Activated CD8-positive, alpha-beta memory T cell treated with anti-CD3 and anti-CD28 coated beads, Interleukin-2, amount 50 U/mL, for 24 hours (primary cell): ENCODE results near the gene ADAM19.

Source experiments
- DNase-seq: peaks from one replicate; pipeline ENCODE4 v3.0.0-alpha.2; 2020; ENCODE audit errors: extremely low read depth

ADAM19 gene

DNA sequence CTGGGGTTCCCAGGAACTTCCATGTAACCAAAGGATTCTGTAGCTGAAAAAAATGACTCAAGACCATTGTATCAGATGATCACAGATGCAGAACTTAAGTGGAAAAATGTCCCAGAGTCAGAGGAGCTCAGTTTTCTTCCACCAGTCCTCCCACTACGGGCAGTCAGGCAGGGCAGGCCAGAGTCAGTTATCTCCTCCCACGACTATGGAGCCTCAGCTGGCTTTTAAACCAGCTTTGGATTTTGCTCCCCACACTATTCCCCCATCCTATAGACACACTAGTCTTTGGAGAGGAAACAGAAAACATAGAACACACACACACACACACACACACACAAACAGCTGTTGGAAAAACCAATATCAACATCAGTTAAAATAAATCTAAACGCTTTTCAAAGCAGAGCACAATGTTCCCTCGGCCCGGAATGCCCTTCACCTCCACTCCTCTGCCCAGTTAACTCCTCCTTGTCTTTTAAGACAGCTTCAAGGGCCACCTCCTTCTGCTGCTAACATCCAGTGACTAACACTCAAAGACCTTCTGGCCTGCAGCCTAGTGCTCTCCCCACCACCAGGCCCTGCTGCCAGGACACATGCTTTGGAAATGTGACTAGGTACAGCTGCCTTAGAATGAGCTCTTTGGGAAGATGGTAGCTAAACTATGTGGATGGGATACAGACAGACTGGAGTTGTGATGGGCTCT is 58.8 kb downstream of the ADAM19 start:
- DNase-seq: no peak

DNA sequence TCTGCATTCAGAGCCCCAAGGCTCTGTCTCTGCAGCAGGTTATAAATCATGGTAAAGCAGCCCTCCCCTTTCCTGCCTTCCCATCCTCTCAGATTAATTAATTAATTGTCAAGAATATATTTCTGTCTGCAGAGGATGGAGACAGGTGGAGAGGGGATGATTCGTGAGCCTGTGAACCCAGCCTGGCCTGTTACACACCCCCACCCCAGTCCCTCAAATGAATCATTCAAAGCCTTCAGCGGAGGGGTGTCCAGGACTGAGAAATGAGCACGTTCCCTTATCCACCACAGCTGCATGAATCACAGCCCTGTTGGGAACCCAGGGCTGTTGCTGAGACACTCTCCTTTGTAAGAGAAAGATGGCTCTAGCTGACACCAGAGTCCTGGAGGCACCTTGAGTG is 59.6 kb downstream of the ADAM19 start:
- DNase-seq: no peak

DNA sequence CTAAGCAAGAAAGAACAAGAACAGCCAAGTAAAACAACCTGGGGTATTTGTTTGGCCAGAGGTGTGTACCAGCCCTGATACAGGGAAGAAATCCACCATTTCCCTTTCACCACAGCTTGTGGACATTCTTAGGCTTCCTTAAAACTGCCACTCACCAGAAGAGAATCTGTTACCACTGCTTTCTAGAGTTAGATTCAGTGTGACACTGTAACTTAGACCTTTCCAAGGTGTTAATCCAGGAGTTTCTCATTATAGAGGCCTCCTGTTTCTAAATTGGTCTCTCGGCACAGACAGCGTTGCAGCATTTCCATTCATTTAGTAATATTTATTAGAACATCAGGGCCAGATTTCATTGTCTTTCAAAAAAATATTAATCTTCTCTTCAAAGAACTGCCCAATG is 60.6 kb downstream of the ADAM19 start:
- DNase-seq: no peak

DNA sequence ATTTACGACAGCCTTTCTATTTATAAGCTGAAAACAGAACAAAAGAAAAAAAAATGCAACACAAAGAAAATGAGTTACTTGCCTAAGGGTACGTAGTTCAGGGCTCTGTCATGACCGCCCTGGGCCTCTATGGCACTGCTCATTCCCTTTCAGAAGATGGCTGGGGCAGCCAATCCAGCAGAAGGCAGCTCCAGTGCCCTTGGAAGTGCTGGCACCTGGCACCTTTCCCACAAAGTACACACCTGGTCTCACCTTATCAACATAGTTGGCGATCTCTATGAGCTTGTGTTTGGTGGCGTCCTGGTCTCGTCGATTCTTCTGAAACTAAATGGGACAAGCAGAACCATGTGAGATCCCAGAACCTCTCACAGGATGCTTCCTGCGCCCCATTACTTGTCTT is 62.4 kb downstream of the ADAM19 start:
- no peak for DNase-seq

DNA sequence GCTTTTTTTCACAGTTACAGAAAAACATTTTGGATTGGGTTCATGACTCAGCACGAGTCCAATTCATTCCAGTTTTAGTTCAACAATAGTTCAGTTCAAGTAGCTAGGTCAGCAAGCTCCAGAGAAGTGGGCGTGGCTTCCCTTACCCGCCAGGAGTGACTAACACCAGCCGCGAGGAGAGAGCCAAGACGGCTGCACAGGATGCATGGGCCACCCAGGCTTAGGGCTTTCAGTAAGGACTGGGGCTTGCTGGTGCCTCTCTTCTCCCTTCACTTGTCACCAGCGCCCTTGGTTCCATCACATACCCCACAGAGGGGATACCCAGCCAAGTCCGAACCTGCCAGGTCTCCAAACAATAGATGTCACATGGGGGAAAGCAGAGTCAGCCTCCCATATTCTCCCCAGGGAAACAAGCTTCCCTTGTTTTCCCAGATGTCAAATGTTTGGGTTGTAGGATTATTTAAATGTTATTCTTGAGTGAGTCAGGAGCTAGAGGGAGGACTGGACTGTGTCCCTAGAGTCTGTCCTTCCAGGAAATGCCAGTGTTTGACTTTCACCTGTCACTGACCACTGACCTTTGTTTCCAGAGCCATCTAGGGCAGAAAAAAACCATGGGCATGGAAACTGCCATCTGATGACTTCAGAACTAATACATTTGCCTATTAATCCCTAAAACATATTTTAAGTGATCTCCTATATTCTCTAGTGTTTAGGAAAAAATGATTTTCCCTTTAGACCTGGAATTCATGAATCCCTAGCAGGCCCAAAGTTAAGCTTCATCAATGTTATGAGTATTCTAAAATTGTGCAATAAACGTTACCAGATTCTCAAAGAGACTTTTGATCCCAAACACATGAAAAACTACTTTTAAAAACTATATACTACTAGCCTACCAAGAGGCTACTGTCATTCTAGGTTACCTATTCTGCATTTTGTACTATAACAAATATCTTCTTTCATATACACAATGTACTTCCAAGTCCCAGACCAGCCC is 63.6 kb downstream of the ADAM19 start:
- DNase-seq: no peak

DNA sequence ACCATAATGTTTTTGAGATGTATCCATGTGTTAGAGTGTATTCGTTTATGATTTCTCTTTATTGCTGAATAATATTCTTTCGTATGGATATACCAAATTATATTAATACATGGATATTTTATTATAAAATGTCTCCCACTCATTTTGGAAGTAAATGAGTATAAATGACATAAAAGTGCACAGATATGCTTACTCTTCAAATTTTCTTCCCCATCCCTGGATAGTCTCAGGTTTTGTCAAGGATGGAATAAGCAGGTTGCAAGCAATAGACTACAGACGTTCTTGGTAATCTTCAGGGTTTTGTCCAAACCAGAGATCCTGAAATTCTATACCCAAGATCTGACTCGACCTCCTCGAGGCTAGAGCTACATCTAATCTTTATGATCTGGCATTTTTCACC is 64.9 kb downstream of the ADAM19 start:
- DNase-seq: no peak

DNA sequence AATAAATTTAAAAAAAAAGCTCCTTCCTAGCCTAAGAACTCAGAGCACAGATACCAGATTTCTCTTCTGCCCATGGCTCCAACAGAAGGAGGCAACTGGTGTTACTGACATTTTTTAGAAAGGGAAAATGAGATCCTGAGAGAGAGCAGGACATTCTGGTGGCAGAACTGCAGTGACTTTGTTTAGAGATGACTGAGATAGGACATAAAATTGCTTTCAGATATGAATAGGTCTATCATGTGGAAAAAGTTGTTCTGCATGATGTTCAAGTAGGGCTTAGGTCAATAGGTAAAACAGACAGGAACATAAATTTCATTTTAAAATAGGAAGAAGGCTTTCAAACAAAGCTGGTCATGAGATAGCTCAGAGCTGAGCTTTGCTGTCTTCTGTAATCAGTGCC is 66.0 kb downstream of the ADAM19 start:
- no peak for DNase-seq

DNA sequence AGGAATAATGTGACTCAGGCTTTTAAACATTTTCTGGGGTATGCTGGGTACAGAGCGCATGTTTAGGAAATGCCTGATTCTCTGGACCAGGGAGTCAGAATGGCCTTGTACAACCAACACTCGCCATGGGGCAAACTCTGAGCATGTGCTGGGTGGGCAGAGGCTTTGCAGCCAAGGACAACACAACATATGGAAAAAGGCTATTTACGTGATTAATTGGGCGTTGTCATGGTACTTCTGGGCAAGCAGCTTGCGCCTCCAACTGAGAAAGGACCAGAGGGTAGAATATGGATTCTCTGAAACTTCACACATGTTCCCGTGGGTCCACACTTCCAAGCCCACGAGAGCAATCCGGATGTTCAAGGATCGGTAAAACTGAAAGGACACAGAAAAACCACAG is 66.5 kb downstream of the ADAM19 start:
- no peak for DNase-seq

DNA sequence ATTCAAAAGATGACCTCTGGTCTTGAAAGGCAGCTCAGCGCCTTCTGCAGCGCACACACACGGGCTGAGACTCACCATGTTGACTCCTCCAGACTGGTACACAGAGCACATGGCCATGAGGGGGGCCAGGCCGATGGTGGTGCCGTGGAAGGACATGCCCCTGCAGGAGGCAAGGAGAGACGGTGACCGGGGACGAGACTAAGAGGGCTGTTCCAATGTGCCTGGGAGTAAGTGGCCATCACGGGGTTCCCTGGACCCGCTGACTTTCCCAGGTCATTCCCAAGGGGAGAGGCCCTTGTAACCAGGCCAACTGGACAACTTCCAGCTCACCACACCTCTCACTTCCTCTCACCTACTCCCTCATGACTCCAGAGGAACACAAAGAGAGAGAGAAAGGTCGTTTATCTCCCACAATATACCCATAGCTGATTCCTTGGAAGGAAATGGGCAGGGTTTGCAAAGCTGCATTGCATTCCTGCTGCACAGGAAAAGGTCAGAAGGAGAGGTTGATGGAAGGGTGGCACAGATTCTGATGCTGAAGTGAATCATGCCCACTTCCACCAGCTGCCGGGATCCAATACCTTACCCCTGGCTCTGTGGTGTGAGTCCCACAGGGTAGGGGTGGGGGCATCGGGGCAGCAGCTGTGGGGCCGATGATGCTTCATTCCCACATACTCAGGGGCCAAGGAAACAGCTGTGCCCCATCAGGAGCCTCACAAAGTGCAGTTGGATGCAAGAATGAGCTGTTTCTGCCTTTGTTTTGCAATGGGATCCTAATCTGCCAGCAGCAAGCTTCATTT is 68.4 kb downstream of the ADAM19 start:
- DNase-seq: no peak

DNA sequence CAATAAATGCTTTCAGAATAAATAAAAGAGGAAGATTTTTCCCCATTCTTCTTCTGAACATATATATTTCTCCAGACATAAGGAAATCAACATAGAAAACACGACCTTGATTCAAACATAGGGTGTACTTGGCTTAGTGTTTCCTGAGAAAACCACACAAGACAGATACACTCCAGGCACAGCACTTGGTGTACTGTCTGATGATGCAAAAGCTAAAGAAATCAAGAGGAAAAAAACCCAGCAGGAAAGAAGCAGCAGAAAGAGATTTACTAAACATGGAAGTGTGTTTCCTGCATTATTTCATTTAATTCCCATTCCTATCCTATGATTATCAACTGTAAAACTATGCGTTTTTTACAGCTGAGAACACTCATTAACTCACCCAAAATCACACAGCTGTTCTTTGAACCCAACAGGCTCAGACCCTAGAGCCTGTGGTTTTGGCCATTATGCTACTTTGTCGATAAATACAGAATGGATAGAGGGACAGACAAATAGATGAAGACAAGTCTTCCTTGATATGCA is 69.4 kb downstream of the ADAM19 start:
- DNase-seq: no peak

DNA sequence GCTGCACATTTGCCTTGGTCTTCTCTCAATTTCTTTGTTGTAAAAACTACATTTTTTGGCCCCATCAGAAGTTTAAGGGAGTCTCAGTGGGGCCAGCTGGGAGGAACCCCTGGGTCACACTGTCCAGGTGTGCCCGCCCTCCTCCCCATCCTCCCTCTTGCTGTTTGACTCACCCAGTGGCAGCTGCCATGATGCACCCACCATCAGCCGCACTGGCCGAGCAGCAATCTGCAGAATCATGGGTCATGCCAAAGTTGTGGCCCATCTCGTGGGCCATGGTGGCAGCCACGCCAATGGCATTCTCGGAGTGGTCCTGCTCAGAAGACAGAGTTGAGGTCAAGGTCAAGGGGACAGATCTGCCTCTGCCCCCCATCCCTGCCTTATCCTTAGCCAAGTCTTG is 70.1 kb downstream of the ADAM19 start:
- no peak for DNase-seq

DNA sequence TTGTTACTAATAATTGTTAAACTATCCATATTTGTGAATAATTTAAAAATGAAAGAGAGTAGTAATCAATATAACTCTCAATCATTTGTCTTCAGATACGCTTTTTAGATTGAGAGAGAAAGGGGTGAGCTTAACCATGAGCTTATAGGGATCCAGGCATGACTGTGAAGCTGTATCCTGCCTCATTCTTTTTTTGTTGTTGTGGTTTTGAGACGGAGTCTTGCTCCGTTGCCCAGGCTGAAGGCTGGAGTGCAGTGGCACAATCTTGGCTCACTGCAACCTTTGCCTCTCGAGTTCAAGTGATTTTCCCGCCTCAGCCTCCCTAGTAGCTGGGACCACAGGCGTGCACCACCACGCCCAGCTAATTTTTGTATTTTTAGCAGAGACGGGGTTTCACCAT is 71.5 kb downstream of the ADAM19 start:
- DNase-seq: no peak

DNA sequence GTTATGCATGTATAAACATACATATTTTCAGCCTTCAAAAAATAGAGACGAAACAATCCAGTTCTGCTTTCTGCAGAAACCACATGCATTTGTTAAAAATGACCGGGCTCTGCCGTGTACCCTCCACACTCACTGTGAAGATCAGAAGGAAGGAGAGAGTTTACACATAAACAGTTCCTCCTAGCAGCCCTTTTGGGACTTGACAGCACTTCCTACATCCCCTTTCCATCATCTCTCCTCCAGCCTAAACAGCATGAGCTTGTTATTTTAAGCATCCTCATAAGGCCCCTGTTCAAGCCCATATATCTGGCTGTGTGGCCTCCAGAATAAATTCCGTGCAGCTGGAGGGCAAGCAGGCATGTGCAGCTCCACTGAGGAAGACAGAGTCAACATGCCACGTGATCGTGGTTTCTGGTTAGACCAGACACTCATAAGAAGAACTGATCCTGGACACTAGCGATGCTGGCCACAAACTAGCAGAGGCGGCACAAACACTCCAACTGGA is 73.4 kb downstream of the ADAM19 start:
- no peak for DNase-seq

DNA sequence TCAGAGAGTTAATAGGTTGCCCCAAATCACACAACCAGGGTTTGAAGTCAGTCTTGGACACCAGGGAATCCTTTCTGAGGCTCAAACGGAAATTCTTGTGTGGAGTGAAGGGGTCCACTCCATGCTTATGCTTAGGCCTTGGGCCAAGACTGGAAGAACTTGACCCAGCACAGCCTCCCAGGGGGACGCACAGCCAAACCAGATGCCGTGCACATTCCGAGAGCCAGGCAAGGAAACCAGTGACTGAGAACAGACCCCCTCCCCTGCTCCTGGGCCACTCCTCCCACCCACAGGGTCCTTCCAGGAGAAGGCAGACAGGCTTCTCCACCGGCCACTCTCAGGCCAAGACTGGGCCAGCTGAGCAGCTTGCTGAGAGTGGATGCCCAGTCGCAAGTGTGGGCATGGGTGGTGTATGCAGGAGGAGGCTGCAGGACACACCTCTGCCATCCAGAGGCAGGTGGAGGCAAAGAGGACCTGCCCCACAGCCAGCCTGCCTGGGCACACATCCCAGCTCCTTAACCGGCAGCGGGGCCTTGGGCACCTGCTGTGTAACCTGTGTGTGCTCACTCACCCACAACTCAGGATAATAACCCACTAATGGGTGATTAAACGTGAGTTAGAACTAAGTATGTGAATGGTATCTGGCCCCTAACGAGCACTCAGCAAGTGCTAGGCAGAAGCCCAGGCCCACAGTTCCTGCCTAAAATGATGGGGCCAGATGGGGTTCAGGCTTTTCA is 77.5 kb downstream of the ADAM19 start:
- no peak for DNase-seq

DNA sequence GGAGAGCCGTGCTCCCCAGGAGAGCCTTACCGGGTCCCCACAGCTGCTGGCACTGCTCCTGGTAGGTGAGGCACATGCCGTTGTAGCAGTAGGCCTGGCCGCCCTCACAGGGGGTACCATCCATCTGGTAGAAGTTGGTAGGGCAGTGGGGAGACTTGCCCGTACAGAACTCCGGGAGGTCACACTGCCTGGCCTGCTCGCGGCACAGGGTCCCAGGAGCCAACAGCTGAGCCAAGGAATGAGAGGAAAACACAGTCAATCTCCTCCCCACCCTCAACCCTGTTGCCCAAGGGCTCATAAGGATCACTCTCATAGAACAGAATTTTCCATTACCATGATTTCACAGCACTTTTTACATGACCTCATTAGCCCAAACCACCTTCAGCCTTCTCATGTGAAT is 78.7 kb downstream of the ADAM19 start:
- no peak for DNase-seq

DNA sequence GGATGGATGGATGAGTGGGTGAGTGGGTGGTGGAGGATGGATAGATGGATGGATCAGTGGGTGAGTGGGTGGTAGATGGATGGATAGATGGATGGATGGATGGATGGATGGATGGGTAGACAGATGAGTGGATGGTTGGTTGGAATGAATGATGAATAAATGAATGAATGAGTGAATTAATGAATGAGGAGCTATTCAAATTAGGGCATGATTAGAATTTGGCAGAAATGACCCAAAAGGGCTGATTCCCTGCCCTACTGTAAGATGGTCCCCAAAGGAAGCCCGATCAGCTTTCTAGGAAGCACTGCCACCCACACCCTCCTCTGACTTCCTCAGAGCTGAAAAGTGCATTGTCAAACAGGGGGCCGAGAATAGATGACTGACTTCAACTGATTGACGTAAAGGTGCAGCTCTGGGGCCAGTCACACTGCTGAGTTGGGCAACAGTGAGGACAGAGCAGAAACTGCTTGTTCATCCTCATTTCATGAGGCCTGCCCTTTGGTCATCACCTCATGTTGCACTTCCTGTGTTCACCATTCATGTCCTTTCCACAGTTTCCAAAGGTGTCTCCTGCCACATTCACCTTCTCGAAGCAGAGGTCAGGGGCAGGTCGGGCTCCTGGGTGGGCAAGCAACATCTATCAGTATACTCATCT is 81.3 kb downstream of the ADAM19 start:
- DNase-seq: no peak

DNA sequence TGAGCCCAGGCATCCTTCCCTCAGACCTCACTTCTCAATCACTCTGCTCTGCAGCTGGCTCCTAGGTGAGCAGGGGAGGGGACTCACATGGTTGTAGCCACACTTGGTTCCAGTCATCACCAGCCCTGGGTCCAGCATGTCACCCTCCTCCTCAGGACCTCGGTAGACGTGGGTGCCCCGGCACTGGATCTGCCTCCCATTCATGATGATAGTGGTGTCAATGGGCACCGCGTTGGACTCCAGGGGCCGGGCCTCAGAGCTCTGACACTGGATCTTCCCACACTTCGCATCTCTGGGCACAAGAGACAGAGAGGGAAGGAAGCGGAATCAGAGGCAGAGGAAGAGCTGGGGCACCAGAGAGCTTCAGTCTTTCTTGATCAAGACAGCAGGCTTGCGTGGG is 82.7 kb downstream of the ADAM19 start:
- DNase-seq: no peak

DNA sequence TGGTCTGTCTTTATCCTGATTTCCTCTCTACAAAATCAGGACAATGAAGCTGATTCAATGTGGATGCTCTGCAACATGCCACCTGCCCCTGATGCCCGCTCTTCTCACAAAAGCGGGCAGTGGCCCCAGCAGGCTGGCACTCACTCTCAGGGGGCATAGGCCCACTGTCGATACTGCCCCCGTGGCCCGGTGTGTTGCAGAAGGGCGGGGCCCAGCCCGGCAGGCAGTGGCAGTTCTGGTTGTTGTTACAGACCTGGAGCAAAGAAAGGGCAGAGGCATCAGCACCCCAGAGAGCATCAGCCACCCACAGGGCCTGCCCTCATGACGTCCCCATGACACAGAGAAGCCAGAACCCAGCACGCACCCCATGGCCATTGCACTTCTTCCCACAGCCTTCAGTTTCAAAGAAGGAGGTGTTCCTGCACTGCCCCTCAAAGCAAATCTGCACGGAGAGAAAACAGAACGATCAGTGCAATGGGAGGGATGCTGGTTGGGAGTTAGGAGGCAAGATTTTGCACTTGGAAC is 84.0 kb downstream of the ADAM19 start:
- DNase-seq: no peak

DNA sequence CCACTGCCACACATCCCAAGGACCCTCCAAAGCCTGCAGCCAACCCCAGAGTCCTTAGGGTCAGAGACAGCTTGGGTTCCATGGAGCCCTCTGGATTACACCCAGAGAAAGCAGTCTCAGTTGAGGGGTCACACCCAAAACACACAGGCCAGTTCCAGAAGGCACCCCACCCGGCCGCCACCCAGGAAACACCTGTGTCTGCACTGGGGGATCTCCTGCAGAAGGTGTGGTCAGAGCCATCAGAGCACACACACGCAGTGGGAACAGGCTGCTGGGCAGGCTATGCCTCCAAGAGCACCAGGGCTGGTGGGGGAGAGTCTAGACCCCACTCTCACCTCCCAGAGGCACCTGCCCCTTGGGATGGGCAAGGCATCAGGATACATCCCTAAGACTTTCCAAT is 88.2 kb downstream of the ADAM19 start:
- DNase-seq: no peak

DNA sequence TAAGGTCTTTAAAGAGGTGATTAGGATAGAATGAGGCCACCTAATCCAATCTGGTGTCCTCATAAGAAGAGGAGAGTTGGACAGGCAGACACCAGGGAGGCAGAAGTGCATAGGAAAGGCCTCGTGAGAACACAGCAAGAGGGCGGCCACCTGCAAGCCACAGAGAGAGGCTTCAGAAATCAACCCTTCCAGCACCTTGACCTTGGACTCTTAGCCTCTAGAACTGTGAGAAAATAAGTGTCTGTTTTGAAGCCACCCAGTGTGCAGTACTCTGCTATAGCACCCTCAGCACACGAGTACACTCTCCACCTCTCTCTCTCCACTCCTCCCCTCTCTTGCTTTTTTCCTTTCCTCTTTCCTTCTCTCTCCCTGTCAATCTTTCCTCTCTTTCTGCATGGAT is 88.7 kb downstream of the ADAM19 start:
- no peak for DNase-seq
